Activated gamma-delta T cell (primary cell): ENCODE measurements around the gene SBF2.

Experiments used
- DNase-seq: peaks from one replicate; lab custom pipeline; 2025; lab: John Stamatoyannopoulos, UW

Gene SBF2

DNA sequence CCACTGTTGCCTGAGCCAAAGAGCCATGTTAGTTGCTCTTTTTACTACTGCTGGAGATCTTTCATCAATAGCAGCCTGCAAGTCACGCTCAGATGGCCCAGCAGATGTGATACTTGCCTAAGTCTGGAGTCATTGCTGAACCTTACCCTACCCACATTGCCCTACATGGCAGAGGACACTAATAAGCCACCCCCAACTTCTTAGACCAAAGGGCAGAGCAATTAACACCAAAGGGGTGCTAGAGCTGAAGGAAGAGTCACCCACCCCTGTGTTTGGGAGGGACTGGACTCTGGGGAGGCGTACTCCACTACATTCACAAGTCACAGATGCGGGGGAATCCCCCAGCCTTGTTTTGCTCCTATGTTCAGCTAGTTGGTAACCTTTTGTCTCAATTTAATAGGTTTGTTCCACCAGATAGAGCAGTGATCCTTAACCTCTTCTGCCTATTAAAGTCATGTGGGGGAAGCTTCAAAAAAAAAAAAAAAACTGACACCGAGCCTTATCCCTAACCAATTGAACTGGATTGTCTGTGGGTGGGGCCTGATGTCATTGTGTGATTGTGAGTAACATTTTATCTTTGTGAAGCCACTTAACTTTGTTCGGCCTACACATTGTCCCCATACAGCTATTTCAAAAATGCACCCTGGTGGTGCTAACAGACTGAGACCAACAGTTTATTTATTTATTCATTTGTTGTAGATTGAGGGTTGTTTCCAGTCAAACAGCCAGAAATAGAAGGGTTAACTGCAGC, 23.9 kb upstream of the SBF2 start:
- no peak for DNase-seq

DNA sequence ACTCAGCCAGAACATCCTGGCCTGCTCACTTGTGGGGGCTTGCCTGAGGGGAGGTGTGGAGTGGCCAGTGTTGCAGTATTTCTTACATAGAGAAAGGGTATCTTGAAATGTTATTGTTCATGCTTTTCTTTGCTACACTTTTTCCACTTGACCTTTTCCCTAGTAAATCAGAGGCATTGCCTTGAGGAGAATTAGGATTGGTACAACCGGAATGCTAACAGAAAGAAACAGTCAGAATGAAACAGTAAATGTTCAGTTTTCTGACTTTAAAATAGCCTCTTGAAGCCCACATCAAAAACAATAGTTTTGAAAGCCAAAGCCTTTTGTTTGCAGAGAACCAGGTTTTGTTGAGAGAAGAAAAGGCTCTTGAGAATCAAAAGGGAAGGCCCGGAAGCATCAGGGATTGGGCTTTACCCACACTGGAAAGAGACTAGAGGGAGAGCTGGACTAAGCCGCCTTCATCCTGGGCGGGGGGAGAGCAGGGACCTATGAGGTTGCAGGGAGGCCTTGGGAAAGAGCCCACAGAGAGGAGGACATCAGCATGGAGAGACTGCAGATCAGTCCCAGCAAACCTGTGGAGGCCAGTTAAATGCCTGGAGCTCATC, 23.2 kb upstream of the SBF2 start:
- DNase-seq = no peak

DNA sequence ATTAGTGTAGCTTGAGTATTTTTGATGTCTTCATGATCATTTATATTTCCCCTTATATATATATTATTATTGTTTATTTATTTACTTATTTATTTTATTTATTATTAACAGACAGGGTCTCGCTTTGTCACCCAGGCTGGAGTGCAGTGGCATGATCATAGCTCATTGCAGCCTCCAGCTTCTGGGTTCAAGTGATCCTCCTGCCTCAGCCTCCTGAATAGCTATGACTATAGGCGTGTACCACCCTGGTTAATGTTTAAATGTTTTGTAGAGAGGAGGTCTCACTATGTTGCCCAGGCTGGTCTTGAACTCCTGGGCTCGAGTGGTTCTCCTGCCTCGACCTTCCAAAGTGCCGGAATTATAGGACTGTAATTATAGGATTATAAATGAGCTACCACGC, 21.1 kb upstream of the SBF2 start:
- no peak for DNase-seq

DNA sequence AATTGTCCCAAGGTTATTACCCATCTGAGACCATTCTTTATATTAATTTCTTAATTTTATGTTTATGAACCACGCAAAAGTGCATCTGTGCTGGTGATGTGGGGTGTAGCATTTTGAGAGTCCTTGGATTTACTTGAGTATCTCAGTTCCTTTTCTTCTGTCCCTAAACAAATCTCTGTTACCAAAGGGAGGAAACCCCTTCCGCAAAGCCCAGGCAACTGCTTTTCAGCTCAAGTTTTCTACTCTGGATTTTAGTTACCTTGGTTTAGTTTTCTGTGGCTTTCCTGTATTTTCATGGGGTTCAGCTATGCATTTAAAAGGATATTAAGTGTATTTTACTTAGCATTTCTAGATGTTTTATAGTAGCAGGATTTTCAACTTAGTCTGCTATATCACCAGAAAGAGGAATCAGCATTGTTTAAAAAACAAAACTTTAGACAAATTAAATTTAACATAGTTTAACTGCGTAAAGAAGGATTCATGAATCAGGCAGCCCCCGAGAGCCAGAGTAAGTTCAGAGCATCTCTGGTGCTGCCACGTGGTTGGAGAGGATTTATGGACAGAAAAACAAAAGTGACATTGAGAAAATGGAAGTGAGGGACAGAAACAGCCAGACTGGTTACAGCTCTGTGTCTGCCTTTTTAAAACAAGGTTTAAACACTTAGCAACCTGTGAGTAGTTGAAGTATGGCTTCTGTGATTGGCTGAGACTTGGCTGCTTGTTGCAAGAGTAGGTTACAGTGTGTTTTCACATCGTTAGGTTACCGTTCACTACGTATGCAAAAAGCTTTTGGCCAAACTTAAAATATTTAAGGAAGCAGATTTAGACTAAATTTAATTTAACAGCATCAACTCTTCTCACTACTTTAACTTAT, 20.4 kb upstream of the SBF2 start:
- DNase-seq = no peak

DNA sequence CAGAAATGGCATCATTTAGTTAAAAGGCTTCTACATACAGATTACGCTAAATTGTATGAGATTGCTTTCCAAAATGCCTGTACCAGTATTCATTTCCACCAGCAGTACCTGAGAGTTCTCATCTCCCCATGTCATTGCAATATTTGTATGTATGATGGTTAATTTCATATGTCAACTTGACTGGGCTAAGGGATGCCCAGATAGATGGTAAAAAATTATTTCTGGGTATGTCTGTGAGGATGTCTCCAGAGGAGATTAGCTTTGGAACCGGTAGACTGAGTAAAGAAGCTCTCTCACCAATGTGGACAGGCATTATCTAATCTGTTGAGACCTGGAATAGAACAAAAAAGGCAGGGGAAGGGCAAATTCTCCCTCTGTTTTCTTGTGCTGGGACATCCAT, 17.8 kb upstream of the SBF2 start:
- DNase-seq = no peak

DNA sequence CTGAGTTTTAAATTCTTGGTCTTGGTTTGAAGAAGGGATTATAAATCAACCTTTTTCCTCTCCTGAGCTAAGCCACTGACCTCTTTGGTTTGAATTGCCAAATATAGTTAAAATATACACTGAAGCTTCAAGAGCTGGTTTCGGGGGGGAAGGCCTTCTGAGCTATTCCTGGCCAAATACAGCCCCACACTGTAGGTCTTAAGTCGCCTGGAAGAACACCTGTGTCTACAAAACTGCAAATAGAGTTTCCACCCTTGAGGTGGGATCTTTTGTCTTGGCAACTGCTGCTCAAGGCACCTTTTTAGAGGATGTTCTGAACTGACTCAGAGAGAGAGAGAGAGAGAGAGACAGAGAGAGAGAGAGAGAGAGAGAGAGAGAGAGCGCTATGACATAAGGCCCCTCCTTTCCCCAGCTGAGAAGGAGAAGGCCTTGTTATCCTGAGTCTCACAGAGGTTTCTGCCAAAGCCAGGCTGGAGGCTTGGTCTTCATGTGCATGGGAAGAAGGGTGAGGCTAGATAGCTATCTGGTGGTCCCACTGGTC, 16.4 kb upstream of the SBF2 start:
- DNase-seq = no peak

DNA sequence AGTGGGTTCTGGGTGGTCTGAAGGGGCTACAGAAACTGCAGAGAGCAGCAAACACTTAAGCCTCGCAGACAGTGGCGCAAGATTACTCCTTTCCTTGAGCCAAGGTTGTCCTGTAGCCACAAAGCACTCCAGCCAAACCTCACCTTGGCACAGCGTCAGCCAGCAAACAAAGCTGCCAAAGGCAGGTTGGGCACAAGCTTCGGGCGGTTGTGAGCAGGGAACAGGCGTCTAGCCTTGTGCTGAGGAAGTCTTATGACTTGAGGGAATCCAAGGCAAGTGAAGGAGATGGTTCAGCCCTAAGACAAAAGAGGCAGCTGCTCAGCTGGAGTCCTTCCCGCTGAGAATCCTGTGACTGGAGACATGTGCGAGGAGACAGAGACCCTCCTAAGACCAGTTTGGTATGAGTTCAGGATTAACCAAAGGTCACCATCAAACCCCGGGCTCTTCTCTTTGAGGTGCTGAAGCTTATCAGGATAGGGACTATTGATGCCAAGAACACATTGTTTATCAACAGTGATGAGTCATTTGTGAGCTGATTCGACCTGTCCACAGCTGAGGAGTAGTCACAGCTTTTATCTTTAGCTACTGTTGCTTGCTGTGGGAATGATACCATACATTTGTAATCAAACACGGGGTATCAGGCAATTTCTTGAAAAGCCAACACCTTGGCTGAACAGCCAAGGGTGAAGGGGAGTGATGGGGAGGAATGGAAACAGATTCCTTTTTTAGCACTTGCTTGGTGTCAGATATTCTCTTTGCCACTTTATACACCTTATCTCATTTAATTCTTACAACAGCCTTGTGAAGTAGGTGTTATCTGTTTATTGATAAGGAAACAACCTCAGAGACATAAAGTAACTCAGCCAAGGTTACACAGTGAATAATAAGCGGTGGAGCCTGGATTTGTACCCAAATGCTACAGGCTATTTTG, 15.4 kb upstream of the SBF2 start:
- DNase-seq = no peak

DNA sequence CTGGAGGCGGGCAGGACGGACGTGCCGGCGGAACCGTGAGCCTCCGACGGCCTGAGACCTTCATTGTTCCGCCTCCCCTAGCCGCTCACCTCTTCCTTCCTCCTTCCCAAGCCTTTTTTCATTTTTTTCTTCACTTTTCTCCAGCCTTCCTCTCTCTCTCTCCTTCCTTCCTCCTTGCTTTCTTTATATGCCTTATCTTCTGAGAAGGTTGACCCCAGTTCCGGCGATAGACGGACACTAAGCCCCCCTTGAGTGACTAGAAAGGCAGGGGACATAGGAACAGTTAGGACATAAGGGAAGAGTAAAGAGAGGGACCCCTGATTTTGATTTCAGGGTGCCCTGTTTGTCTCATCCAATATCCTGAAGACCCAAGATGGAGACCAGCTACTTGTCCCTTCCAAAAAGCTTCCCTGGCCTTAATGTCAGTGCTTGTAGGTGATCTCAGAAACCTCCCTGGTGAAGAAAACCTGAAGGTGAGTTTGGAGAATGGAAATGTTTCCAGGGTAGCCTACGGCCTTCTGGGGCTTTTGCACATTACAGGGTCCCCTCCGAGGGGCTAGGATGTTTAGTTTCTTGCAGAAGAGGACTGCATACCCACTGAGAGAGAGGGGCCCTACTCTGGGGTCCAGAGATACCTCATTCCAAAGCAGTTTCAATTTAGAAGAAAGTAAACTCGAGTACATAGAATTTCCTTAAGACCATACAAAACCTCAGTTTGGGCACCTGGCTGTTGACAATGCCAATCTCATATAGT, 14.4 kb upstream of the SBF2 start:
- DNase-seq = no peak

DNA sequence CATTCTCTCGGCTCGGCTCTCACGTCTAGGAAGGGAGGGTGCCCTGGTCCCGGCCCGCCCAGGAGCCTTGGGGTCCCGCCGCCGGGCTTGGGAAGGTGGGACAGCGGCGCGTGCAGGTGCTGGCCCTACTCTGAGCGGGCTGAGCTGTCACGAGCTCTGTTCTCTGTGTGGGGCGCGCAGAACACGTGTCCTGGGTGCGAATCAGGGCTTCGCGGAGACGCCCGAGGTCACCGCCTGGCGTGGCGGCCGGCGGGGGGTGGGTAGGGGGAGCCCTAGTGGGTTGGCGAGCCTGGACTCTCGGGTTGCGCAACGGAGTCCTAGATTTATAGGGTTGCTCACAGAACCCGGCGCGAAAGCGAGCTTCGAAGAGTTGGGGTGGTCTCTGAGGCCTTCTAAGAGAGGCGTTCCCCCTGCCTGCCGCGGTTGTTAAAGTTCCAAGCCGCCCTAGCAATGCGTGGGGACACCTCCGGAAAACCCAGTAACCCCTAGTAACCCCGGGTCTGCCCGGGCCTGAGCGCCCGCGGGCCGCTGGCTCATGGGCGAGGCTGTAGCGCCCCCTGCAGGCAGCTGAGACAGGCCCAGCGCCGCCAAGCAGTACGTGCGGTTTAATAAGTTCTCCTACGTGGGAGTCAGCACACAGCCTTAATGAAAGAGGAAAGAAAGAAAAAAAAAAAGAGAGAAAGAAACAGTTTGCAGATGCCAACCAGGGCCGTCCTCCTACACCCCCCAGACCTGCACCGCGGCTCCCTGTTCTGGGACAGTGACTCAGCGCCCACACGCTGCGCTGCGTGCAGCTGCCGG, 13.6 kb upstream of the SBF2 start:
- peak; percentile 65 for DNase-seq

DNA sequence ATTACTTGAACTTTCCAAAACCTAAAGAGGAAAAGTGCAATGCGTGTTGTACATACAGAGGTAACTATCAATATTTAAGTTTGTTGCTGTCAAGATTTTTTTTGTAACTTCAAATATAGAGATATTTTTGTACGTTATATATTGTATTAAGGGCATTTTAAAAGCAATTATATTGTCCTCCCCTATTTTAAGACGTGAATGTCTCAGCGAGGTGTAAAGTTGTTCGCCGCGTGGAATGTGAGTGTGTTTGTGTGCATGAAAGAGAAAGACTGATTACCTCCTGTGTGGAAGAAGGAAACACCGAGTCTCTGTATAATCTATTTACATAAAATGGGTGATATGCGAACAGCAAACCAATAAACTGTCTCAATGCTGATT, 13.0 kb upstream of the SBF2 start:
- DNase-seq = no peak

DNA sequence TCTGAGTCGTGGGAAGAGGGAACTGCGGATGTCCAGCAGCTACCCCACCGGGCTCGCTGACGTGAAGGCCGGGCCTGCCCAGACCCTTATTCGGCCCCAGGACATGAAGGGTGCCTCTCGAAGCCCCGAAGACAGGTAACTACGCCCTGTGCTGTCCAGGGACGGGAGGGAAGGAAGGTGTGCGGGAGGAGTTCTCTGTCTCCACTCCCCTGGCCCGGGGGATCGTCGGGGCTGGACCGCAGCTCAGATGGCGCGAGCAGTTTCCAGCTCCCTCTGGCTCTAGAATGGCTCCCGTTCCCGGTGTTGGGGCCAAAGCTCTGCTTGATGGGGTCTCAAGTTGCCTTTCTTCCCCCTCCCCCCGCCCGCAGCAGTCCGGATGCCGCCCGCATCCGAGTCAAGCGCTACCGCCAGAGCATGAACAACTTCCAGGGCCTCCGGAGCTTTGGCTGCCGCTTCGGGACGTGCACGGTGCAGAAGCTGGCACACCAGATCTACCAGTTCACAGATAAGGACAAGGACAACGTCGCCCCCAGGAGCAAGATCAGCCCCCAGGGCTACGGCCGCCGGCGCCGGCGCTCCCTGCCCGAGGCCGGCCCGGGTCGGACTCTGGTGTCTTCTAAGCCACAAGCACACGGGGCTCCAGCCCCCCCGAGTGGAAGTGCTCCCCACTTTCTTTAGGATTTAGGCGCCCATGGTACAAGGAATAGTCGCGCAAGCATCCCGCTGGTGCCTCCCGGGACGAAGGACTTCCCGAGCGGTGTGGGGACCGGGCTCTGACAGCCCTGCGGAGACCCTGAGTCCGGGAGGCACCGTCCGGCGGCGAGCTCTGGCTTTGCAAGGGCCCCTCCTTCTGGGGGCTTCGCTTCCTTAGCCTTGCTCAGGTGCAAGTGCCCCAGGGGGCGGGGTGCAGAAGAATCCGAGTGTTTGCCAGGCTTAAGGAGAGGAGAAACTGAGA, 12.2 kb upstream of the SBF2 start:
- DNase-seq = peak; percentile 12

DNA sequence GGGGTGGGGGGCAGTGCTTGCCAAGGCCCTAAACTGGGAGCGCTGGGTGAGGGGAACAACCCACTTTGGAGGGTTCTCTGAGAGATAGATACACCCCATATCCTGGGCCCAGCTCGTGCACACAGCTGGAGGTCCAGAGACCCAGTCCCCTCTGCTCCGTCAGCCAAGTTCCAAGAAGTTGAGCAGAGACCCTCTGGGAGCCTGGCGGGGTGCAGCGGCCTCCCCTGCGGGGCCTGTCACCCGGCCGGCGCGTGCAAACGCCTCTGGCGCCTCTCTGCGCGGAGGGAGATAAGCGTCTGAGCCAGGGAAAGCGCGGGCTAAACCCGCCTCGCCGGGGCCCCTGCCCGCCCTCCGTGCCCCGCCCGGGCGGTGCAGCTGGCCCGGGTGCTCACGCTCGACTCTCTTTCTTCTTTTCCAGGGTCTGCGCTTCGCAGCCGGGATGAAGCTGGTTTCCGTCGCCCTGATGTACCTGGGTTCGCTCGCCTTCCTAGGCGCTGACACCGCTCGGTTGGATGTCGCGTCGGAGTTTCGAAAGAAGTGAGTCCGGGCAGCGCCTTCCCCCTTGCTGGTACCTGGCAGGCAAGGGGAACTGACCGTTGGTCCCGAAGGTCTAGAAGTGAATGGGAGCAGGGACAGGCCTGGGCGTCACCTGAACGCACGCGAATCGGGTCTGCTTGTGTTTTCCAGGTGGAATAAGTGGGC, 11.4 kb upstream of the SBF2 start:
- DNase-seq = peak; percentile 19

DNA sequence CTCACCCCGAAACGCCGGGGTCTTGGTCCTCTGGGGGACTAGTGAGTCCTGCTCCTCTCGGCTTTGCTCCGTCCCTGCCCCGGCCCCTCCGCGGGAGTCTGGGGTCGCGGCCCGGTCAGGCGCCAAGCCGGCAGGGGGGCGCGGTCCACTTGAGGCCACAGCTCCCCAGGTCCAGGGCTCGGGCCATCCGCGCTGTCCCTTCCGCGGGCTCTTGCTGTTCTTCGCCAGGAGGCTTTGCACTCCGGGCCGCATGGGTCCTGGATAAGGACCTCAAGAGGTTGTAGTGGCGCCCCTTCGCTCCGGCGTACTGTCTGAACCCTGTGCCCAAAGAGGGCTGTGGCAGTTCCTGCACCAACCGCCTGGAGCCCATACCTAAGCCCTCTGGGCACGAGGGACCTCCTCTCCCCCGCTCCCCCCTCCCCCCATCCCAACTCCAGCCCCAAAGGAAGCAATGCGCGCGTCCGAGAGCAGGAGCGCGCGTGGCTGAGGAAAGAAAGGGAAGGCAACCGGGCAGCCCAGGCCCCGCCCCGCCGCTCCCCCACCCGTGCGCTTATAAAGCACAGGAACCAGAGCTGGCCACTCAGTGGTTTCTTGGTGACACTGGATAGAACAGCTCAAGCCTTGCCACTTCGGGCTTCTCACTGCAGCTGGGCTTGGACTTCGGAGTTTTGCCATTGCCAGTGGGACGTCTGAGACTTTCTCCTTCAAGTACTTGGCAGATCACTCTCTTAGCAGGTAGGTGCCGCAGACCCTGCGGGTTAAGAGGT, 10.7 kb upstream of the SBF2 start, which contains the start of gene ADM:
ADM (plus strand) TSS at position 579 of the 767 bp plus-strand sequence. CDS start 628 bp downstream, outside the sequence.
- DNase-seq = peak; percentile 17

DNA sequence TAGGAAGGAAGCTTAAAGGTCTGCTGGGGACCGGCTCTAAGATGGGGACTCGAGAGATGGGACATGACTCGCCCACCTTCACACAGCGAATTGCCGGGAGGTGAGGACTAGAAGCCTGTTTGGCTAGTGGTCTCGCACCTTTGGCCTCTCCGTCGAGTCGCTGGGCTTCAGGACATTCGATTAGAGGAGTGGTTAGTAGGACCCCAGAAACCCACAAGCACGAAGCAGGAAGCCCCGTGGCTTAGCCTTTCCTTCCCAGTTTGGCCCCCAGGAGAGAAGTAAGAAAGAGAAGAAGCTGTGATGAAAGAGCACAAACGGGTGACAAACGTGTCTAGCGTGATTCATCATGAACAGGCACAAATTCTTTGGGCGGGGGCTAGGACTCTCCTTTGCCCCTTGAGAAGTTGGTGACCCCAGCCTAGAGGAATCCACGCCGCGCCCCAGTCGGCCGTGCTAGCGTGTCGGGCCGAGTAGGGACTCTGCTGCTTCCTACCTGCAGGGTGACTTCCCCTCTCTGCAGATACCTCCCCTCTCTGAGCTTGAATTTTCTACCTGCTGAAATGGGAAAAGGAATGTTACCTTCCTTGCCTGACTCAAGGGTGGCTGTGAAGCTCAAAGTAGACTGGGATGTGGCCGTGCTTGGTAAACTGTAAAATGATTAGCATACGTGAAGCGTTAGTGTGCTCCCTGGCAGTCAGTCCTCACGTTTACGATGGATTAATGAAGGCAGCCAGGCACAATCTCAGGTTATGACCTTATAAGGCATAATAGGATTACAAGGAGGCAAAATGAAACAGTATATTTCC, 9.7 kb upstream of the SBF2 start:
- peak; percentile 12 for DNase-seq

DNA sequence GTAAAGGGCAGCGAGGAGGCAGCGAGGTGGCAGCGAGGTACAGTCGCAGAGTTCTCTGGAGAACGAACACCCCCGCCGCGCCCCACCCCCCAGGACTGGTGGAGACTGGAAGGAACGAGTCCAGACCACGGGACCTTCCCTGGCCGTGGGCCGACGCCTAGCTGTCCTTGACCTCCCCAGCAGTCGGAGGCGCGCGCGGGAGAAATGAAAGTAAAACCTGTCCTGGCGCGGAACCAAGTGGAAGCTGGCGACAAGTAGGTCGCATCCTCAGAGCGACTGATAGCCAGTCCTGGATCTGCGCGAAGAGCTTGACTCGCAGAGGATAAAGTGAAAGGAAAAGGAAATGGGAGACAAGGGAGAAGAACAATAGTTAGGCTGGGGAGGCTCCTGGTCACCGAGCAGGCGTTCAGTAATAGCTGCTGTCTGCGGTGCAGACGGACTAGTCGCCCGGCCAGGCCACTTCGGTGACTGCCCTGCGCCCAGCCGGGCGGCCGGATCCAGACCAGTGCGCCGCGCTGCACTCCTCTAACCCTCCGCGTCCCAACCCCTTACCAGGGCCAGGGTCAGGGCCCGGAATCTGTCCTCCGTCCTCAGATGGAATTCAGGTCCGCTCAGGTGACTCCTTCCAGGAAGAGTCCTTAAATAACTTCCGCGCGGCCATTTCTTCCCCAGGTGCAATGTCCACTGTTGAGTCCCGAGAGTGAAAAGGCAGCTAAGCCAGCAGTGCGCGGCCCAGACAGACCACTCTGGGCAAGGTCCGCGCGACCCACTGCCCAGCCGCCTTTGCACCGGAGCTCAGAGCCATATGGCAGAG, 8.9 kb upstream of the SBF2 start:
- DNase-seq = peak; percentile 39
